Measurements from ENCODE around the gene ENOX1.

The ENOX1 gene

GRCh38 chr13:43387880-43388279 is 398.9 kb downstream of the ENOX1 start:
- no peak for DNase-seq (ENCODE audit: low read depth)

- no peak for DNase-seq (ENCODE audit: low read depth)
Observed at GRCh38 chr13:43383498-43384165, 403.1 kb downstream of the ENOX1 start.

GRCh38 chr13:43379738-43380137 is 407.0 kb downstream of the ENOX1 start:
- DNase-seq (ENCODE audit: low read depth) = no peak

GRCh38 chr13:43377973-43378372 is 408.8 kb downstream of the ENOX1 start:
- DNase-seq (ENCODE audit: low read depth) = no peak

GRCh38 chr13:43377149-43377548 is 409.6 kb downstream of the ENOX1 start:
- no peak for DNase-seq (ENCODE audit: low read depth)

- no peak for DNase-seq (ENCODE audit: low read depth)
Observed at GRCh38 chr13:43376596-43376995, 410.2 kb downstream of the ENOX1 start.

GRCh38 chr13:43375797-43376465 is 410.8 kb downstream of the ENOX1 start:
- no peak for DNase-seq (ENCODE audit: low read depth)

- DNase-seq (ENCODE audit: low read depth) = no peak
Observed at GRCh38 chr13:43374621-43375020, 412.2 kb downstream of the ENOX1 start.

GRCh38 chr13:43373400-43373799 is 413.4 kb downstream of the ENOX1 start:
- no peak for DNase-seq (ENCODE audit: low read depth)

GRCh38 chr13:43370842-43371241 is 415.9 kb downstream of the ENOX1 start:
- DNase-seq (ENCODE audit: low read depth) = no peak

GRCh38 chr13:43369319-43369718 is 417.5 kb downstream of the ENOX1 start:
- no peak for DNase-seq (ENCODE audit: low read depth)

- no peak for DNase-seq (ENCODE audit: low read depth)
Observed at GRCh38 chr13:43368003-43368402, 418.8 kb downstream of the ENOX1 start.

- DNase-seq (ENCODE audit: low read depth) = no peak
Observed at GRCh38 chr13:43365039-43365344, 421.8 kb downstream of the ENOX1 start.

- DNase-seq (ENCODE audit: low read depth) = no peak
Observed at GRCh38 chr13:43364210-43365038, 422.3 kb downstream of the ENOX1 start.

GRCh38 chr13:43363156-43363953 is 423.4 kb downstream of the ENOX1 start:
- no peak for DNase-seq (ENCODE audit: low read depth)

- DNase-seq (ENCODE audit: low read depth) = no peak
Observed at GRCh38 chr13:43362556-43362955, 424.2 kb downstream of the ENOX1 start.

GRCh38 chr13:43360892-43361610 is 425.7 kb downstream of the ENOX1 start:
- DNase-seq (ENCODE audit: low read depth) = no peak

- no peak for DNase-seq (ENCODE audit: low read depth)
Observed at GRCh38 chr13:43360171-43360570, 426.6 kb downstream of the ENOX1 start.

- no peak for DNase-seq (ENCODE audit: low read depth)
Observed at GRCh38 chr13:43359536-43359935, 427.2 kb downstream of the ENOX1 start.

GRCh38 chr13:43357564-43357963 is 429.2 kb downstream of the ENOX1 start:
- no peak for DNase-seq (ENCODE audit: low read depth)

GRCh38 chr13:43356567-43356966 is 430.2 kb downstream of the ENOX1 start:
- DNase-seq (ENCODE audit: low read depth) = no peak

- DNase-seq (ENCODE audit: low read depth) = no peak
Observed at GRCh38 chr13:43355774-43356173, 431.0 kb downstream of the ENOX1 start.

Measured in activated T-cell treated with anti-CD3 and anti-CD28 coated beads for 1 hour (primary cell).